Central memory CD4-positive, alpha-beta T cell (primary cell): ENCODE data around the gene ZSCAN22.
"Not testable (repeated sequence)": the region's sequence is repeated elsewhere in the genome, so short reads cannot be mapped to it uniquely, and the experiment has no call there.

ENCODE experiments used
- DNase-seq: peaks from one replicate; pipeline ENCODE4 v3.0.0; 2022

The ZSCAN22 gene

DNA sequence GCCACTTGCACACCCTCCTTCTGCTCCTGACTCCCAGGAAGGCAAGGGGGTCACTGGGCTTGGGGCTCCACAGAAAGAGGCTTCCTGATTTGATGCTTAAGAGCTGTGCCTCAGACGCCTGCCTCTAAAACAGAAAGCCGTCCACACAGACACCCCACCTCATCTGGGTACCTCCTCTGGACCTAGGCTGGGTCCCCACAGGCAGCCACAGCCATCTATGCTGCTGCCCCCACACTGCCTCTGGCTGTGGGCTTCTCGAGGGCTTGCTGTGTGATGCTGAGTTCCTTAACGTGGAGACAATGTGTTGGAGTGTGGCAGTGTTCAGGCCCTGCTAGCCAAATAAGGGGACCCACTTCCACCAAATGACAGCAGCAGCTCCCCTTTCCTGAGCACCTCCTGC is 8.5 kb upstream of the ZSCAN22 start:
- no peak for DNase-seq

DNA sequence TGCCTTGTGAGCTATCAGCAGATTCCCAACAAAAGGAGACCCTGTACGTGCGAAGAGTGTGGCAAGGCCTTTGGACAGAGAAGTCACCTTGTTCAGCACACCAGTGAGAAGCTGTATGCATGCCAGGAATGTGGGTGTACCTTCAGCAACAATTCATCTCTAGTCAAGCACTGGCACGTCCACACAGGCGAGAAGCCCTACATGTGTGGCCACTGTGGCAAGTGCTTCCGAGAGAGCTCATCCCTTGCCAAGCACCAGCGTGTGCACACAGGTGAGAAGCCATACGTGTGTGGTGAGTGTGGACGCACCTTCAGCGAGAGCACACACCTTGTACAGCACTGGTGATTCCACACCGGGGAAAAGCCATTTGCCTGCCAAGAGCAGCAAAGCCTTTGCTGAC is 7.6 kb upstream of the ZSCAN22 start:
- no peak for DNase-seq

- DNase-seq = no peak
Measured at GRCh38 chr19:58325311-58326022, 1.3 kb upstream of the ZSCAN22 start.

GRCh38 chr19:58326501-58326913 is 287 bp upstream of the ZSCAN22 start:
- DNase-seq = no peak

DNA sequence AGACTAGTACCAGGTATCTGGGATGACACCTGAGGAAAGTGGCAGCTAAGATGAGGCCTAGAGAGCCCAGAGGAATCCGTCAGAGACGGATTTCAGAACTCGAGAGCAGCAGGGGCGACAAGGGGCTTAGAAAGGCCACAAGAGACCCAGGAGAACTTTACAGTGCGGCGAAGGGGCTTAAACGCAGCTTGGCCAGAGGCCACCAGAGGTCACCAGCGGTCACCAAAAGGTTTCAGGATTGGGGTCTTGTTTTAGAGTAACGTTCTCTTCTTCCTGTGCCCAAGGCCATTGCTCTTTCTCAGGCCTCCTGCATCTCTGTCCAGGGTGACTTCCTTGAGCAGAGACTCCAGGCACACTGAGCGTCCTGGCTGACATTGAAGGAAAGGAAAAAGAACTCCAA is 2.2 kb downstream of the ZSCAN22 start:
- no peak for DNase-seq

DNA sequence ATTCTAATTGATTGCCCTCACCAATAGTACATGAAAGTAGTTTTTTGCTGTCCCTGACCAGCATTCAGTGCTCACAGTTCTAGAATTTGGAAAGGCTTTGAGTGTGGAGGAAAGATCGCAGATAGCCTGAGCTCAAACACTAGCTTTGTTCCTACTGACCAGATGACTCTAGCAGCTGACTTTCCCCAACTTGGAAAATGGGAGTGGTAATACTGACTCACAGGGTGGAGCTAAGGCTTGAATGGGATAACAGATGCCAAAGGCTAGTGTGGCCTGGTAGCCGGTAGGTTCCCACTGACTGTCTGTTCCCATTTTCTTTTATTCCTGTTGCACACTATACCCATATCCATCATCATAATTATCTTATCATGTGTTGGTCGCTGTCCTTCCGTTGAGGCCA is 3.7 kb downstream of the ZSCAN22 start:
- DNase-seq = no peak

DNA sequence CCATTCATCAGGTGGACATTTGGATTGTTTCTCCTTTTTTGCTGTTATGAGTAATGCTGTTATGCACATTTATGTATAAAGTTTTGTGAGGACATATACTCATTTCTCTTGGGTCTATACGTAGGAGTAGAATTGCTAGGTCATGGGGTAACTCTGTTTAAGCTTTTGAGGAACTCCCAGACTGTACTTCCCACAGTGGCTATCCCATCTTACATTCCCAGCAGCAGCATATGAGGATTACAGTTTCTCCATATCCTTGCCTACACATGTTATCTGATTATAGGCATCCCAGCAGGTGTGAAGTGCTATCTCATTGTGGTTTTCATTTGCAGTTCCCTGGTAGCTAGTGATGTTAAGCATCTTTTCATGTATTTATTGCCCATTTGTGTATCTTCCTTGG is 5.9 kb downstream of the ZSCAN22 start:
- DNase-seq = no peak

GRCh38 chr19:58334691-58335249 is 8.0 kb downstream of the ZSCAN22 start:
- DNase-seq = no peak

DNA sequence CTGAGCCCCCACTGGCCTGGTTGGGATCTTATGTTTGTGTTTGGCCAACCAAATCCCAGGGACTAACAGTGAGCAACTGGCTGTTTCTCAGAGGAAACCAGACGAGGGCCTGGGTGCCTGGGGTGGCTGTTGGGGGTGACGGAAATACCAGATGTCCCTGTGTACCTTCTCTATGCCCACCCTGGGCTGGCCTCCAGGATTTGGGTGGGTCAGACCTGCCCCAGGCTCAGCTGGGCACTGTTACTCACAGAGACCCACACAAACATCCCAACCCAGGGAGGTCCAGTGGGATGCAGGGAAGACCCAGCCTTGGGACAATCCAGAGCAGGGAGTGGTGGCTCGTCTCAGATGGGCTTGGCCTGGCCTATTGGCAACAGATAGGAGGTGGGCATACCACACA is 8.8 kb downstream of the ZSCAN22 start:
- DNase-seq = no peak

GRCh38 chr19:58336216-58336615 is 9.4 kb downstream of the ZSCAN22 start:
- no peak for DNase-seq

DNA sequence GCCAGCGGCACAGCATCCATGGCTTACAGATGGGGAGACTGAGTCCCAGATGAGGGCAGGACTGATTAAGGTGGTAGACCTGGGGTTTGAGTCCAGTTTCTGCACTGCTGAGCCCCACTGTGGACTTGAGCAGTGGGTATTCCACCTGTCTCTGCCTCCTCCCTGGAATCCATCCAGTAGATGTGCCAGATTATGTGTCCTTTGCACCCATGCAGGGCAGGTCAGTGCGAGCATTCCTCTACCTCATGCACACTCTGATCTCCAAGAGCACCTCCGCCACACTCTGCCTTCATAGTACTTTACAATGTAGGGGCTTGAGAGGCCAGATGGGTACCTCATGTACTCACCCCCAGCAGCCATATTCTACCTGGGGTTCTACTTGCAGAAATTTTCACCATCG is 10.0 kb downstream of the ZSCAN22 start:
- DNase-seq = no peak

GRCh38 chr19:58338336-58338735 is 11.5 kb downstream of the ZSCAN22 start:
- DNase-seq = no peak

DNA sequence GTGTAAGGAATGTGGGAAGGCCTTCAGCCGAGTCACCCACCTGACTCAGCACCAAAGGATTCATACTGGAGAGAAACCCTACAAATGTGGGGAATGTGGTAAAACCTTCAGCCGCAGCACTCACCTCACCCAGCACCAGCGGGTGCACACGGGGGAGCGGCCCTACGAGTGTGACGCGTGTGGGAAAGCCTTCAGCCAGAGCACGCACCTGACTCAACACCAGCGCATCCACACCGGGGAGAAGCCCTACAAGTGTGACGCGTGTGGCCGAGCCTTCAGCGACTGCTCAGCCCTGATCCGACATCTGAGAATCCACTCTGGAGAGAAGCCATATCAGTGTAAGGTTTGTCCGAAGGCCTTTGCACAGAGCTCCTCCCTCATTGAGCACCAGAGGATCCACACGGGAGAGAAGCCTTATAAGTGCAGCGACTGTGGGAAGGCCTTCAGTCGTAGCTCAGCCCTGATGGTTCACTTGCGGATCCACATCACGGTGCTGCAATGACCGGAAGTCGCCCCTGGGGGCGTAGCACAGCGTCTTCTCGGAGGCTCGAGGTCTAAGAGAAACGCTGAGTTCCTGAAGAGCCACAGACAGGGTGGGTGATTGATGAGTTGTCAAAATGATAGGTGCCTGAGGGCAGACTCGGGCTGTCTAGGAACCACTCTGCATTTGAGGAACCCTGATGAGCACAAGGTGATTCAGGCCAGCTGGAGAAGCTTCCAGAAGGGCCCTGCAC is 12.2 kb downstream of the ZSCAN22 start:
- DNase-seq = no peak

DNA sequence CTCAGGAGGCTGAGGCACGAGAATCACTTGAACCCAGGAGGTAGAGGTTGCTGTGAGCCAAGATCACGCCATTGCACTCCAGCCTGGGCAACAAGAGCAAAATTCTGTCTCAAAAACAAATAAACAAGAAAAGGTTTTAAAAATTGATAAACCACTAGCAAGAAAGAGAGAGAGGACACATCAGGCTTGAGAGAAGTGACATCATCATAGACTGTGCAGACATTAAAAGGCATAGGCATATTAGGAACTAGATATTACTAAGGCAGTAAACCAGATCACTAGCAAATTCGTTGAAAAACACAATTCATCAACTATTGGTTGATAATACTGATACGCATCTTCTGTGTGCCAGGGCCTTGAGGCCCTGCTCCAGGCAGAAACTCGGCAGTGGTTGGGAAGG is 18.8 kb downstream of the ZSCAN22 start:
- DNase-seq = no peak

- DNase-seq = peak; percentile 69
Measured at GRCh38 chr19:58346961-58347929, 20.5 kb downstream of the ZSCAN22 start.

- not testable (repeated sequence) for DNase-seq
Measured at GRCh38 chr19:58348080-58348479, 21.3 kb downstream of the ZSCAN22 start.

GRCh38 chr19:58349590-58349989 is 22.8 kb downstream of the ZSCAN22 start:
- no peak for DNase-seq

- DNase-seq = no peak
Measured at GRCh38 chr19:58350001-58350861, 23.4 kb downstream of the ZSCAN22 start.

DNA sequence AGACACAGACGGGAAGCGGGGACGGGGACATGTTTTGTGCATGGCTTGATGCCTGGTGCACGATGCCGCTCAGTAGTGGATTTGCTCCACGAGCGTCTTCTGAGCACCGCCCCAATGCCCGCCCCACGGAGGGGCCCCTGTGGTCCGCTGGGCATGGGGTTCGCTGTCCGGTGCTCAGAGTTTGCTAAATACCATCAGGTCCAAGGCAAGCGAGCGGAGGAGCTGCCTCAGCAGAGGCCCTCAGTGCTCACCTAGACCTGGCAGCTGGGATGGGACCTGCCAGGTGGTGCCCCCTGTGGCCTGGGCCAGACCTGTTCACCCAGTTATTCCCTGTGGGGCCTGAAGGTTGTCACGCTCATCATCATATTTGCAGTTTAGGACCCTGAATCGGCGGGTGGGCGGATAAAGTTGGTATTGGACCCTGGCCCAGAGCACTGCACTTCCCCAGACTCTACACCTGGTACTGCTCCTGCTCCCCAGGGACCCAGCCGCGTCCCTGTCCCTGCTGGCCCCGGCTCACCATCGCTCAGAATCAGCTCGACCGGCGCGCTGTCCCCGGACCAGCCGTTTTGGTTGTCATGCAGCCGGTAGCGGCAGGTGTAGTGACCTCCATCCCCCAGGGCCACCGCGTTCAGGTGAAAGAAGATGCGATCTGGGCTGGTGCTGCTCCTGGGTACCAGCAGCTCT is 24.2 kb downstream of the ZSCAN22 start:
- no peak for DNase-seq

DNA sequence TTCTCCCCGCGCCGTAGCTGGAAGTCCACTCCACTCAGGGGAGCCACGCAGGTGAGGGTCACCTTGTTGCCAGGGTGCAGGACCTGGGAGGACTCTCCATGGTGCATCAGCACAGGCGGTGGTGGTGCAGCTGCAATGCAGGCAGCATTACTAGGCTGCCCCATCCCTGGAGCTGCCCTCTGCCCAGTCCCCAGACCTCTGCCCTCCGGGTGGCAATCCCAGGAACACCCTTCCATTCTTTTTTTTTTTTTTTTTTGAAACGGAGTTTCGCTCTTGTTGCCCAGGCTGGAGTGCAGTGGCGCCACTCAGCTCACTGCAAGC is 24.7 kb downstream of the ZSCAN22 start:
- no peak for DNase-seq

- no peak for DNase-seq
Measured at GRCh38 chr19:58351990-58352755, 25.4 kb downstream of the ZSCAN22 start.
